ENCODE measurements around the gene PIK3R4. TPM values are rescaled to one million over a fixed set of nuclear protein-coding genes. Genes with fewer than 3 reads are reported as not detected.

Gene PIK3R4
- 10 to 100 TPM; 19.2 to 61.2 (median 41.0) TPM for total RNA-seq

DNA sequence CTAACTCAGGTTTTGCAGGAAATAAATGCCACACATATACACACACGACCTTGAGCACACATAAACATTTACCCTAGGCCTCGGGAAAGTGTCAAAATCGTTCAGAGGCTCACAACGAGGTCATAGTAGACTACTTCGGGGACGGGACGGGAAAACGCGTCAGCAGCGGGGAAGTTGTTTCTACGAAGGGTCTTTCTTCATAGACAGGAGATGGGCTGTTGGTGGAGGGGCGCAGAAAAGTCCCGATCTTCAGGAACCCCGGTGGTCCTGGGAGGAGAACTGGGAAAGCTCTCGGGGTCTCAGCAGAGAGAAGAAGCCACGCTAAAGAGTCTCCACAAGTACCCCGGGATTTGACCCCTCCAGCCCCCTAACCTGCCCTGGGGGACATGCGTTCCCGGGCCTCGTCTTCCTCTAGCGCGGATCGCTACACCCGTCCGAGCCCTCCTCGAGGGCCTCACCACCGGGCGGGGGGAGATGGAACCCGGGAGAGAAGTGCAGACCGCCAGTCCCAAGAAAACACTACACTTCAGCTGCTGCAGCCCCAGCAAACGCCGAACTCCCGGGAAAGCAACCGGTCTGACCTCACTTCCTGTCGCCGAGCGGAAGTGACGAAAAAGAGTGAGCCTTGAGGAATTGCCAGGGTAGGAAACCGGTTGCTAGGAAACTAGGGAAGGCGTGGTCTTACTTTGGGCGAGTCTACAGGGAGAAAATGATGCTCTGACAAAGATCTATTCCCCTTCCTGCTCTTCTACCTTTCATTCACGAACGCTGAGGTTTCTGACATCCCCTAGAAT, at the start of gene PIK3R4:
PIK3R4 (minus strand) TSS at position 584 of the 794 bp plus-strand sequence. CDS start 1,611 bp downstream, outside the sequence.
- Histone ChIP-seq H3K27me3 (no peaks in the 10 kb centered on the region), H3K36me3 (no peaks in the 10 kb centered on the region), H3K9me3 (no peaks in the 10 kb centered on the region), H3K27ac (peak within 1 kb of the TSS; percentile 86 to 93), H3K4me1 (peaks cover 0 to 8% of the 10 kb centered on the region in 2 donors), H3K4me3 (peak within 1 kb of the TSS; percentile 70 to 99)
- DNase-seq, result peak; percentile 94 to 96
- TF ChIP-seq CTCF (IDR thresholded peaks at IDR 0.05) (no peak), POLR2A (IDR thresholded peaks at IDR 0.05) (peak; percentile 46 to 68)
- intact Hi-C loops (cut with DNase I; ENCODE audit: low total_unique reads), result loop anchor here (10.0 kb wide), 1 partner anchor 148 kb away; the partner anchor contains the start of gene ATP2C1

GRCh38 chr3:130795396-130795795, 48.8 kb upstream of the PIK3R4 start:
- intact Hi-C loops (cut with DNase I; ENCODE audit: low total_unique reads), result no loop called here

DNA sequence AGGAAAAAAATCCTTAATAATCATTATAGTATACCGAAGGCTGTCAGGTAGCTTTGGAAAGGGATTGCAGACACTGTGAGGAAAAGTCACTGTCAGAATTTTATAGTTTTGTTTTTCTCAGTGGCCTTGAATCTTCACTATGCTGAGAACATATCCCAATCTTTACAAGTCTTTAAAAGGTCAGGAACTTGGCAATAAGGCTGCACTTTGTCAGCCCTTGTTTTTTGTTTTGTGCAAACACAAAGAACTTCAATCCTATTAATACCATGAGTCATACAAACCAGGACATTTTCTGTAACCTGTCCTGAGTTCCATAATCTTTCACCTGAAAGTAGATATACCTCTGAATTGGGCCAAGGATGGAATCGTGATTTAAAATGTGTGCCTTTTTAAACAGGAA, 45.6 kb upstream of the PIK3R4 start:
- DNase-seq, result no peak
- TF ChIP-seq CTCF (IDR thresholded peaks at IDR 0.05), result no peak
- no peak for TF ChIP-seq POLR2A (IDR thresholded peaks at IDR 0.05)
- Histone ChIP-seq H3K27ac (no peak overlapping the region), H3K4me1 (no peaks in the 10 kb centered on the region), H3K9me3 (no peaks in the 10 kb centered on the region), H3K27me3 (no peaks in the 10 kb centered on the region), H3K4me3 (no peak overlapping the region), H3K36me3 (no peaks in the 10 kb centered on the region)
- intact Hi-C loops (cut with DNase I; ENCODE audit: low total_unique reads), result no loop called here

More at GRCh38 chr3:130795396-130795795, 48.8 kb upstream of the PIK3R4 start:
- Histone ChIP-seq H3K9me3 (no peaks in the 10 kb centered on the region), H3K27me3 (no peaks in the 10 kb centered on the region), H3K36me3 (no peaks in the 10 kb centered on the region), H3K4me1 (no peaks in the 10 kb centered on the region), H3K27ac (no peak overlapping the region), H3K4me3 (no peak overlapping the region)
- TF ChIP-seq POLR2A (IDR thresholded peaks at IDR 0.05), result no peak
- TF ChIP-seq CTCF (IDR thresholded peaks at IDR 0.05), result no peak
- no peak for DNase-seq

- Histone ChIP-seq H3K27ac (no peak overlapping the region), H3K4me1 (no peaks in the 10 kb centered on the region), H3K9me3 (no peaks in the 10 kb centered on the region), H3K36me3 (no peaks in the 10 kb centered on the region), H3K4me3 (no peak overlapping the region), H3K27me3 (no peaks in the 10 kb centered on the region)
- DNase-seq, result no peak
- intact Hi-C loops (cut with DNase I; ENCODE audit: low total_unique reads), result no loop called here
- no peak for TF ChIP-seq CTCF (IDR thresholded peaks at IDR 0.05)
- no peak for TF ChIP-seq POLR2A (IDR thresholded peaks at IDR 0.05)
Measured at GRCh38 chr3:130789782-130790322, 43.2 kb upstream of the PIK3R4 start.

DNA sequence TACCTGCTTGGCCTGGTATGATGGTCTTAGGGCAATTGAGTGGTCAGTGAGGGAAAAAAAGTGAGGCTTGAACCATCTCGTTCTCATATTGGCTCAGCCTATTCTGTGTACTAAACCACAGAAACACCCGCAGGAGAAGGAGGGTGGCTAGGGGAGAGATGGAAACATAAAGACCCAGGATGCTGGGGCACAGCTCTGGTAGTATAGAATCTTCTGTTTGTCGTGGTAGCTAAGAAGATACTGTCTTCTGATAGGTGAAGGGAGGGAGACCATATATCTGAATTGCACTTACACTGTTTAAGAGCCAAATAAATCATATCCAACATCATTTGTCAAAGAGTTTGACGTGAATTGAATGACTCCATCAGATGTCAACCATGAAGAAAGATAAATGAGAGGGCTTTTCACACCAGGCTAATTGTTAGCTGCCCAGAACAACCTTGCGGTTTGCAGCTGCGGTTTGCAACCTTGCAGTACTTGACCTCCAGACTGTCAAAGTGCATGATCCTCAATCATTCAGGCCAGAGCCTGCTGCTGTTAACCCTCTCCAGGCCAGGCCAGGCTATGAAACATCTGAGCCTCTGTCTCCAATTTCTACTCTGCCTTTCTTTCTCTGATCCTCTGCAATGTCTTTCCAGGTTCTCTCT, 40.9 kb upstream of the PIK3R4 start:
- no peaks in the 10 kb centered on the region for H3K9me3 ChIP-seq
- no peak overlapping the region for H3K4me3 ChIP-seq
- TF ChIP-seq POLR2A (IDR thresholded peaks at IDR 0.05), result no peak
- TF ChIP-seq CTCF (IDR thresholded peaks at IDR 0.05), result no peak
- no peaks in the 10 kb centered on the region for H3K27me3 ChIP-seq
- H3K4me1 ChIP-seq, result no peaks in the 10 kb centered on the region
- no peaks in the 10 kb centered on the region for H3K36me3 ChIP-seq
- H3K27ac ChIP-seq, result no peak overlapping the region
- intact Hi-C loops (cut with DNase I; ENCODE audit: low total_unique reads), result no loop called here
- DNase-seq, result no peak

All from uterus (tissue), 4 donors.